Measurements from ENCODE around the gene KCTD2. TPM values are rescaled to one million over a fixed set of nuclear protein-coding genes. Genes with fewer than 3 reads are reported as not detected.
A peak's percentile ranks its signal among the peaks of the same experiment; 100 is the strongest.

The KCTD2 gene
- total and polyA plus RNA-seq, 9 of the 15 experiments (the other 6 are each of a cell fraction or from before 2014, with no cell fraction given): 1.7 to 32.9 (median 15.8) TPM

- TF ChIP-seq ZNF518B (CRISPR knock-in tag; IDR thresholded peaks at IDR 0.05) (no peak), ZNF609 (CRISPR knock-in tag; IDR thresholded peaks at IDR 0.05; ENCODE audit: borderline replicate concordance) (no peak), ZNF57 (CRISPR knock-in tag; IDR thresholded peaks at IDR 0.05) (no peak), MAZ (CRISPR knock-in tag; conservative IDR thresholded peaks at IDR 0.05 in 1 of 2, IDR thresholded peaks at IDR 0.05 in 1 of 2) (0 out of 4 replicates have a peak, but pooled peaks of 1 of the 2 experiments have one; percentile 37), NKRF (IDR thresholded peaks at IDR 0.05; ENCODE audit: borderline replicate concordance) (no peak), ZKSCAN8 (CRISPR knock-in tag; IDR thresholded peaks at IDR 0.05) (no peak), U2AF1 (optimal IDR thresholded peaks at IDR 0.05; ENCODE audit: low read depth, low read length) (no peak), CHD4 (IDR thresholded peaks at IDR 0.05; ENCODE audit: insufficient read depth, insufficient replicate concordance, low read depth, low read length, poor library complexity, severe bottlenecking) (no peak)
- TF ChIP-seq, protein P1, sequence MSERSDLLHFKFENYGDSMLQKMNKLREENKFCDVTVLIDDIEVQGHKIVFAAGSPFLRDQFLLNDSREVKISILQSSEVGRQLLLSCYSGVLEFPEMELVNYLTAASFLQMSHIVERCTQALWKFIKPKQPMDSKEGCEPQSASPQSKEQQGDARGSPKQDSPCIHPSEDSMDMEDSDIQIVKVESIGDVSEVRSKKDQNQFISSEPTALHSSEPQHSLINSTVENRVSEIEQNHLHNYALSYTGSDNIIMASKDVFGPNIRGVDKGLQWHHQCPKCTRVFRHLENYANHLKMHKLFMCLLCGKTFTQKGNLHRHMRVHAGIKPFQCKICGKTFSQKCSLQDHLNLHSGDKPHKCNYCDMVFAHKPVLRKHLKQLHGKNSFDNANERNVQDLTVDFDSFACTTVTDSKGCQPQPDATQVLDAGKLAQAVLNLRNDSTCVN (CRISPR knock-in tag; IDR thresholded peaks at IDR 0.05): no peak
- TF ChIP-seq, protein P2, sequence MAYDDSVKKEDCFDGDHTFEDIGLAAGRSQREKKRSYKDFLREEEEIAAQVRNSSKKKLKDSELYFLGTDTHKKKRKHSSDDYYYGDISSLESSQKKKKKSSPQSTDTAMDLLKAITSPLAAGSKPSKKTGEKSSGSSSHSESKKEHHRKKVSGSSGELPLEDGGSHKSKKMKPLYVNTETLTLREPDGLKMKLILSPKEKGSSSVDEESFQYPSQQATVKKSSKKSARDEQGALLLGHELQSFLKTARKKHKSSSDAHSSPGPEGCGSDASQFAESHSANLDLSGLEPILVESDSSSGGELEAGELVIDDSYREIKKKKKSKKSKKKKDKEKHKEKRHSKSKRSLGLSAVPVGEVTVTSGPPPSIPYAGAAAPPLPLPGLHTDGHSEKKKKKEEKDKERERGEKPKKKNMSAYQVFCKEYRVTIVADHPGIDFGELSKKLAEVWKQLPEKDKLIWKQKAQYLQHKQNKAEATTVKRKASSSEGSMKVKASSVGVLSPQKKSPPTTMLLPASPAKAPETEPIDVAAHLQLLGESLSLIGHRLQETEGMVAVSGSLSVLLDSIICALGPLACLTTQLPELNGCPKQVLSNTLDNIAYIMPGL (CRISPR knock-in tag; IDR thresholded peaks at IDR 0.05): no peak
- TF ChIP-seq, protein P3, sequence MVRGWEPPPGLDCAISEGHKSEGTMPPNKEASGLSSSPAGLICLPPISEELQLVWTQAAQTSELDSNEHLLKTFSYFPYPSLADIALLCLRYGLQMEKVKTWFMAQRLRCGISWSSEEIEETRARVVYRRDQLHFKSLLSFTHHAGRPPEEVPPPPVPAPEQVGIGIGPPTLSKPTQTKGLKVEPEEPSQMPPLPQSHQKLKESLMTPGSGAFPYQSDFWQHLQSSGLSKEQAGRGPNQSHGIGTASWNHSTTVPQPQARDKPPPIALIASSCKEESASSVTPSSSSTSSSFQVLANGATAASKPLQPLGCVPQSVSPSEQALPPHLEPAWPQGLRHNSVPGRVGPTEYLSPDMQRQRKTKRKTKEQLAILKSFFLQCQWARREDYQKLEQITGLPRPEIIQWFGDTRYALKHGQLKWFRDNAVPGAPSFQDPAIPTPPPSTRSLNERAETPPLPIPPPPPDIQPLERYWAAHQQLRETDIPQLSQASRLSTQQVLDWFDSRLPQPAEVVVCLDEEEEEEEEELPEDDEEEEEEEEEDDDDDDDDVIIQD (CRISPR knock-in tag; IDR thresholded peaks at IDR 0.05): no peak
Observed at GRCh38 chr17:75074532-75074931, 27.5 kb downstream of the KCTD2 start (continued).
